NCI-H1436 treated with DMSO at 0.1 percent for 48 hours (cell line): ENCODE results near the gene TMED5.
"Not testable (repeated sequence)": the region's sequence is repeated elsewhere in the genome, so short reads cannot be mapped to it uniquely, and the experiment has no call there.

Experiments
- DNase-seq: peaks from one replicate; lab custom pipeline; 2025; lab: John Stamatoyannopoulos, UW

The TMED5 gene

DNA sequence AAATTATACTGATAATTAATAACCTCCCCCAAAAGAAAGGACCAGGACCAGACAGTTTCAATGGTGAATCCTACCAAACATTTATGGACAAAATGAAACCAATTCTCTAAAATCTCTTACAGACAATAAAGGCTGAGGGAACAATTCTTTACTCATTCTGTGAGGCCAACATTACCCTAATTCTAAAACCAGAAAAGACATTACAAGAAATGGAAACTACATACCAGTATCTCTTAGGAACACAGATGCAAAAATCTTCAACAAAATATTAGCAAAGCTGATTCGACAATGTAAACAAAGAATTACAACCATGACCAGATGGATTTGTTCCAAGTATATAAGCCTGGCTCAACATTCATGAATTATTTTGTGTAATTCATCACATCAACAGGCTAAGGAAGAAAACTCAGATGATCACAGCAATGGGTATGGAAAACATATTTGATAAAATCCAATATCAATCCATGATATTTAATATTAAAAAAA, 8.6 kb downstream of the TMED5 start:
- no peak for DNase-seq

DNA sequence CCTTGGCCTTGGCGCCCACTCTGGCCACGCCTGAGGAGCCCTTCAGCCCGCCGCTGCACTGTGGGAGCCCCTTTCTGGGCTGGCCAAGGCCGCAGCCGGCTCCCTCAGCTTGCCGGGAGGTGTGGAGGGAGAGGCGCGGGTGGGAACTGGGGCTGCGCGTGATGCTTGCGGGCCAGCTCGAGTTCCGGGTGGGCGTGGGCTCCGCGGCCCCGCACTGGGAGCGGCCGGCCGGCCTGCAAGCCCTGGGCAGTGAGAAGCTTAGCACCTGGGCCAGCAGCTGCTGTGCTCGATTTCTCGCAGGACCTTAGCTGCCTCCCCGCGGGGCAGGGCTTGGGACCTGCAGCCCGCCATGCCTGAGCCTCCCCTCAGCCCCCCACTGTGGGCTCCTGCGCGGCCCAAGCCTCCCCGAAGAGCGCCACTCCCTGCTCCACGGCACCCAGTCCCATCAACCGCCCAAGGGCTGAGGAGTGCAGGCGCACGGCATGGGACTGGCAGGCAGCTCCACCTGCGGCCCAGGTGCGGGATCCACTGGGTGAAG, 10.0 kb downstream of the TMED5 start:
- DNase-seq: not testable (repeated sequence)

GRCh38 chr1:93167006-93167405, 13.2 kb downstream of the TMED5 start:
- no peak for DNase-seq

DNA sequence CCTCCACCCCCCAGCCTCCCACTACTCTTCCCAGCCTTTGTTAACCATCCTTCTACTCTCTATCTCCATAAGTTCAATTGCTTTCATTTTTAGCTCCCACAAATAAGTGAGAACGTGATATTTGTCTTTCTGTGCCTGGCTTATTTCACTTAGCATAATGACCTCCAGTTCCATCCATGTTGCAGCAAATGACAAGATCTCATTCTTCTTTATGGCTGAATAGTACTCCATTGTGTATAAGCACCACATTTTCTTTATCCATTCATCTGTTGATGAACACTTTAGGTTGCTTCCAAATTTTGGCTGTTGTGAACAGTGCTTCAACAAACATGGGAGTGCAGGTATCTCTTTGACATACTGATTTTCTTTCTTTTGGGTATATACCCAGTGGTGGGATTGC, 14.3 kb downstream of the TMED5 start:
- not testable (repeated sequence) for DNase-seq

DNA sequence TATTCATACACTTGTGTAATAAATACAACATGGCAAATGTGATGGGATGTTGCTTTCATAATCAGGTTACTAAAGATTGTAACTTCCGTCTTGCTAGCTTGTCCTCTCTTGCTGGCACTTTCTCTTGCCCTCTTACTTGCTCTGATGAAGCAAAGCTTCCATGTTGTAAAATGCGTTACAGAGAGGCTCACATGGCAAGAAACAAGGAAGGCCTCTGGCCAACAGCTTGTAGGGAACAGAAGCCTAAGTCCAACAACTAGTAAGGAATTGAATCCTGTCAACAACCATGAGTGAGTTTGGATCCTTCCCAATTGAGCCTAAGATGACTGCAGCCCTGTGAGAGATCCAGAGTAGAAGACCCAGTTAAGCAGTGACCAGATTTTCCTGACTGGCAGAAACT, 15.4 kb downstream of the TMED5 start:
- no peak for DNase-seq

- DNase-seq: not testable (repeated sequence)
Measured at GRCh38 chr1:93163314-93163713, 16.9 kb downstream of the TMED5 start.

GRCh38 chr1:93159337-93159736, 20.9 kb downstream of the TMED5 start:
- no peak for DNase-seq

- no peak for DNase-seq
Measured at GRCh38 chr1:93155335-93155734, 24.9 kb downstream of the TMED5 start.

GRCh38 chr1:93154898-93155297, 25.3 kb downstream of the TMED5 start:
- no peak for DNase-seq

- no peak for DNase-seq
Measured at GRCh38 chr1:93152835-93153234, 27.4 kb downstream of the TMED5 start.

DNA sequence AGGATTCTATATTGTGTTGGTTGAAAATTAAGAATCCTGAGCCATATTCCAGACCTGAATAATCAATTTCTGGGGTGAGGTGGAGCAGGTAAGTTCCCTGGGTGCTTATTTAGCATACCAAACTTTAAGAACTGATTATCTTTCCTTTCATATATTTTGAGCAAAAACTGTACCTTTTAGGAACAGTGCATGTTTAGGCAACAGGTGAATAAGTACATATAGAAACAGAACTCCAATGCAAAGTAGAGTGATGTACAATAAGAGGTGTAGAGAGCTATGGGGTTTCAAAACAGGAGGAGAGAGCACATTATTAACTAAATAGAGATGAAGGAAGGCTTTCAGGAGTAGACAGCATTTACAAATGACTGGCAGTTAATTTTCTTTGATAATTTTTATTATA, 28.7 kb downstream of the TMED5 start:
- no peak for DNase-seq

- DNase-seq: no peak
Measured at GRCh38 chr1:93150729-93151128, 29.5 kb downstream of the TMED5 start.

DNA sequence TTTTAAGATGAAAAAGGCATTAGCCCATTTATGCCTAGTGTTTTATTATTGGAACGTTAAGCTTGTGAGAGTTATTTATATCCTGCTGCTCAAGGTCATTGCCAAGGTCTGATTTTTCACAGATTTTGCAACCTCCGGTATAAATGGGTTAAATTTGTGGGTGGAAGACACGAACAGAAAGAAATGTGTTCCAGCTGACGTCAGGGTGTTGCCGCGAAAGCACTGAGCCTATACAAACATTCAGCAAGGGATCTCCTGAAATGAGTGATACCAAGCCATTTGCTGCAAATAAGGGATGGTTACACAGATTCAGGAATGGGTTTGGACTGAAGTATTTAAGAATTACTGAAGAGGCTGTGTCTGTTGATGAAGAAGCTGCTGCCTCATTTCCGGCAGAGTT, 32.2 kb downstream of the TMED5 start:
- no peak for DNase-seq

- no peak for DNase-seq
Measured at GRCh38 chr1:93143769-93144168, 36.4 kb downstream of the TMED5 start.

DNA sequence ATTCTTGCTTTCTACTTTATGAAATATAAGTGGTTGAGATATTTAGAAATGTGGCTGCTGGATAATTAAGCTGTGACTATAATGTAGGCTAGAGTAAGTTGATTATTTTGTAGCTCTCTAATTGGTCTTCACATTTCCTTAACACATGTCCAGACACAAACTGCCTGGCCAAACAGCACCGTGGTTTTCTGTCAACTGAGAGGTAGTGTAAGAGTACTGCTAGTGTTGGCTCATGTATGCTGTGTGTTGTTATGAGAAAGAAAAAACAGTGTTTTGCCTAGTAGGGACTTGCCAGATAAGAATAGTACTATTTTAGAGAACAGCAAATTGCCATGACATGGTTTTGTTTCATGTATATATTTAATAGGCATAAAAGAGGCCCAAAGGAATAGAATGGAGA, 37.1 kb downstream of the TMED5 start:
- no peak for DNase-seq

DNA sequence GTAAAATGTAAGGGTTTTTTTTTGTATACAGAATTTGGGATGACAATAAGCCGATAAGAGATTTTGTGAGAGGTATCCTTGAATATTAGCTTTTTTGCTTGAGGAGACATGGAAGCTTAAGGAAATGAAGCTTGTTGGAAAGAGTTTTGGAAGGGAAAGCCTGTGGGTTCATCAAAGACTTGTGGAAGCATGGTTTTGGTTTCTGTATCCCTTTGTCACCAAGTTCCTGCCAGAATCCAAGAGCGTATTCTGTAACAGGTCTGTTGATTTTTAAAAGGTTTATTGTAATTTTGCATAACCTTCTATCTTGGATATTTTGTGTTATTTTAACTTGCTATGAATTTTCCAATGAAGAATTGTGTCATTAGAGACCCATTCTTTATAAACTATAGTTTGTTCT, 38.1 kb downstream of the TMED5 start:
- no peak for DNase-seq

- DNase-seq: no peak
Measured at GRCh38 chr1:93140106-93140505, 40.1 kb downstream of the TMED5 start.

GRCh38 chr1:93137604-93138292, 42.5 kb downstream of the TMED5 start:
- DNase-seq: no peak

GRCh38 chr1:93136445-93136844, 43.8 kb downstream of the TMED5 start:
- DNase-seq: no peak

DNA sequence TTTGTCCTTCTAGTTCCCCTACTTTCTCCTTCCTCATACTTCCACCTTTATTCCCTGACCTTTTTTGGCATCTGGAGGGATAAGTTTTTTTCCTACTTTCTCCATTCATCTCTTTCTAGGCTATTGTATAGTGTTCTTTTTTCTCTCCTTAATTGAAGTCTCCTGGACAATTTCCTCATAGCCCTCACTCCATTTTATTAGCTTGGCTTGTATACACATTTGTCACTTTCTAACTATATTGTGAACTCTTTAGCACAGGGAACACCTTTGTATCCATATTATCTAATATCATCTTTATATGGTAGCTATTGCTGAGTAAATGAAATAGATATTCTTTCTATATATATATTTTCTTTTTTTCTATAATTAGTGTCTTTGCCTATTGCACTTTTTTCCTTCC, 47.6 kb downstream of the TMED5 start:
- no peak for DNase-seq

DNA sequence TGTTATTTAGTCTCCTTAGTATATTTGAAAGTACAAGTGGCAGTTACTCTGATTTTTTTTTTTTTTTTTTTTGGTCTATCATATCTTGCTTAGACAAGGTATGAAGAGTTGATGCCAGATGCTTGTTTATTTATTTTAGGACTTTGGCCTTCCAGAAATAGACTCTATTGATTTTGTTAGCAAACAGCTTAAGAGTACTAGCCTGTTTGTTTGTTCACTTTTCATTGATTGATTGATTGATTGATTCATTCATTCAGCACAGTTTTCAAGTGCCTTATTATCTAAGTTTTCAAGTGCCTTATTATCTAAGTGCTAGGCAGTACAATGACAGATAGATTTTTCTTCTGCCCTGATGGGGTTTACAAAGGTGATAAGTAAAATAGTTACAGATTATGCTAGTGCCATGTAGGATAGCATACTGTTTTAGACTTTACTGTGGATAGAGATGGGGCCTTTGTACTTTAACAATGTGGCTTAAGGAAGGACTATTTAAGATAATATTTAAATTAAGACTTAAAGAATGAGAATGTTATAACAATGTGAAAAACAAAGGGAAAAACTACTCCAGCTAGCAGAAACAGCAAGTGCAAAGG, 50.6 kb downstream of the TMED5 start:
- no peak for DNase-seq

DNA sequence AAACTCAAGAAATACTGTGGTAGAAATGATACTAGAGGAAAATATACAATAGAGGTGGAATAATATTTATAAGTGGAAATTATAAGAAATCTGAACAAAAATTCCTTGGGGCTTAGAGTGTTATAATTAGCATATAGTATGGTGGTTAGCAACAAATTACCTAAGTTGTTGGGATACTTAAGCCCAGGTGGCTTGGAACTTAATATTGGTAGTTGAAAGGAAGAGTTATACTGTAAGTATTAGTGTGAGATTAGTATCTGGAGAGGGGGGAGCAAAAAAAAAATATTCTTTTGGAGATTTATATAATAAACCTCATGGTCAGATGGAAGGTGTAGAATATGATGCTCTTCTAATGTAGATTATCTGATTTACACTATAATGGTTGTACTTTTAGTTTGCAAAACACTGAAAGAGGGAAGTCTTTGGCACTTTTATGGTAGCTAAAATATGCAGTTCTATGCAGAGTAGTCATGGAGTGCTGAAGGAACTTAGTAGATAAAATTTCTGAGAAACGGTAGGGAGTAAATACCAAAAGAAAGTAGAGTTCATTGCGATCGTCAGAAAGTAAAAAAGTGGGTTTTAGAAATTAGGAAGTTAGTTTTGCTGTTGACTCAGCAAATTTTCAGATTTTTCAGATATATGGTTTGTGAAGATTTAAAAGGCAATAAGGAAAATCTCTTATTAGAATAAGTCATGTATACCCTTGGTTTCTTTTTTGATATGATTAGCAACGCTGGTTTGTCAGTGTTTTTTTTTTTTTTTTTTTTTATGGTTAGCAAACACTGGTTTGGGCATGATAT, 55.5 kb downstream of the TMED5 start:
- no peak for DNase-seq
